Prostate gland (tissue), 2 donors: ENCODE data around the gene SLC6A7. TPM values are rescaled to one million over a fixed set of nuclear protein-coding genes. Genes with fewer than 3 reads are reported as not detected.

Experiments
- DNase-seq: peaks from one replicate; pipeline ENCODE4 v3.0.0-alpha.2; 2019; ENCODE audit warnings: low spot score
- H3K27ac ChIP-seq, 2 donors: fragments of 200-600 bp; sonication (generic); 2 replicates each; pipeline ENCODE4 v1.5.1; 2017 to 2019
- H3K27me3 ChIP-seq: fragments of 200-600 bp; sonication (generic); replicated peaks from 2 replicates; pipeline ENCODE4 v1.5.1; 2019; ENCODE audit not compliant: insufficient read depth
- H3K36me3 ChIP-seq, 2 donors: fragments of 200-600 bp; sonication (generic); 1 replicate in 1 of 2; 2 replicates in 1 of 2; pipeline versions ENCODE4 v1.5.1 to v1.8.1; 2017 to 2019
- H3K4me1 ChIP-seq: fragments of 200-600 bp; sonication (generic); replicated peaks from 2 replicates; pipeline ENCODE4 v1.5.1; 2019
- H3K4me3 ChIP-seq, 2 donors: fragments of 200-600 bp; sonication (generic); 2 replicates each; pipeline ENCODE4 v1.5.1; 2017 to 2019
- H3K9me3 ChIP-seq: fragments of 200-600 bp; sonication (generic); 2 replicates; pipeline ENCODE4 v1.5.1; 2017
- POLR2A ChIP-seq: fragments of 450-650 bp; IDR thresholded peaks from one replicate; pipeline ENCODE4 v1.6.1; 2016; ENCODE audit warnings: antibody characterized with exemption, mild to moderate bottlenecking
- POLR2AphosphoS5 ChIP-seq: sonication (generic); formaldehyde crosslinking; IDR thresholded peaks from one replicate; pipeline ENCODE4 v1.6.1; 2017; ENCODE audit warnings: antibody characterized with exemption
- WGBS: methylation state at CpG from one replicate; pipeline ENCODE4 v1.1.5; 2018; 5-methylcytosine and 5-hydroxymethylcytosine counted together
- intact Hi-C: fragments of 100-400 bp; cut with DNase I; formaldehyde crosslinking; loops from one replicate; pipeline ENCODE4 v1.14.2; 2022
- total RNA-seq, 2 donors: library from RNA; depleted of rRNA; stranded (reverse); fragments of >200 nt; gene quantifications; one replicate each; pipeline ENCODE4 v1.1.0, GENCODE V29; 2016
- TF ChIP-seq, protein P1 (sequence below), 4 experiments: fragments of 200-600 bp in 2 of 4; fragments of 450-650 bp in 2 of 4; sonication (generic) in 2 of 4; IDR thresholded peaks; 1 replicate in 3 of 4; 2 replicates in 1 of 4; pipeline ENCODE4 v1.5.1; 2016 to 2019; ENCODE audit warnings: antibody characterized with exemption in 4 of 4, mild to moderate bottlenecking in 2 of 4, moderate library complexity in 2 of 4

SLC6A7 gene
- total RNA-seq, 2 donors from 2014 or later: not detected

DNA sequence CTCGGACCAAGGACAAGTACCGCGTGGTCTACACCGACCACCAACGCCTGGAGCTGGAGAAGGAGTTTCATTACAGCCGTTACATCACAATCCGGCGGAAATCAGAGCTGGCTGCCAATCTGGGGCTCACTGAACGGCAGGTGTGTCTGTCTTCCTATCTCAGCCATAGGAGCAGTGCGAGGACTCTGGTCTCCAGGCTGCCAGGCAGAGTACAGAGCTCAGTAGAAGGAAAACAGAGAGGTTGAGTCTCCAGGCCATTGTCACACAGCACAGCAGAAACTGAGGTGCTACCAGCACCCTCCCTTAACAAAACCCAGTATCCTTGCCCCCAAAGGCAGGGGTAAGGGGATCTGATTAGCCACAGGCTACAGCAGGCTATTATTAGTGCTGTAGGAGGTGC, 7.1 kb upstream of the SLC6A7 start:
- Histone ChIP-seq H3K27ac (no peak overlapping the region), H3K27me3 (no peaks in the 10 kb centered on the region), H3K9me3 (no peaks in the 10 kb centered on the region), H3K4me3 (no peak overlapping the region), H3K36me3 (no peaks in the 10 kb centered on the region), H3K4me1 (no peaks in the 10 kb centered on the region)
- TF ChIP-seq POLR2A (no peak), POLR2AphosphoS5 (no peak)
- TF ChIP-seq, protein P1, sequence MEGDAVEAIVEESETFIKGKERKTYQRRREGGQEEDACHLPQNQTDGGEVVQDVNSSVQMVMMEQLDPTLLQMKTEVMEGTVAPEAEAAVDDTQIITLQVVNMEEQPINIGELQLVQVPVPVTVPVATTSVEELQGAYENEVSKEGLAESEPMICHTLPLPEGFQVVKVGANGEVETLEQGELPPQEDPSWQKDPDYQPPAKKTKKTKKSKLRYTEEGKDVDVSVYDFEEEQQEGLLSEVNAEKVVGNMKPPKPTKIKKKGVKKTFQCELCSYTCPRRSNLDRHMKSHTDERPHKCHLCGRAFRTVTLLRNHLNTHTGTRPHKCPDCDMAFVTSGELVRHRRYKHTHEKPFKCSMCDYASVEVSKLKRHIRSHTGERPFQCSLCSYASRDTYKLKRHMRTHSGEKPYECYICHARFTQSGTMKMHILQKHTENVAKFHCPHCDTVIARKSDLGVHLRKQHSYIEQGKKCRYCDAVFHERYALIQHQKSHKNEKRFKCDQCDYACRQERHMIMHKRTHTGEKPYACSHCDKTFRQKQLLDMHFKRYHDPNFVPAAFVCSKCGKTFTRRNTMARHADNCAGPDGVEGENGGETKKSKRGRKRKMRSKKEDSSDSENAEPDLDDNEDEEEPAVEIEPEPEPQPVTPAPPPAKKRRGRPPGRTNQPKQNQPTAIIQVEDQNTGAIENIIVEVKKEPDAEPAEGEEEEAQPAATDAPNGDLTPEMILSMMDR (IDR thresholded peaks at IDR 0.05): no peak
- 93% methylated on average over 10 of the region's 10 CpGs for WGBS
- no peak for DNase-seq
- intact Hi-C loops: no loop called here

DNA sequence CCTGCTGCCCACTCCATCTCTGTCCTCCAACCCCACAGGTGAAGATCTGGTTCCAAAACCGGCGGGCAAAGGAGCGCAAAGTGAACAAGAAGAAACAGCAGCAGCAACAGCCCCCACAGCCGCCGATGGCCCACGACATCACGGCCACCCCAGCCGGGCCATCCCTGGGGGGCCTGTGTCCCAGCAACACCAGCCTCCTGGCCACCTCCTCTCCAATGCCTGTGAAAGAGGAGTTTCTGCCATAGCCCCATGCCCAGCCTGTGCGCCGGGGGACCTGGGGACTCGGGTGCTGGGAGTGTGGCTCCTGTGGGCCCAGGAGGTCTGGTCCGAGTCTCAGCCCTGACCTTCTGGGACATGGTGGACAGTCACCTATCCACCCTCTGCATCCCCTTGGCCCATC, 6.4 kb upstream of the SLC6A7 start:
- Histone ChIP-seq H3K4me3 (no peak overlapping the region), H3K27me3 (no peaks in the 10 kb centered on the region), H3K4me1 (no peaks in the 10 kb centered on the region), H3K36me3 (no peaks in the 10 kb centered on the region), H3K9me3 (no peaks in the 10 kb centered on the region), H3K27ac (no peak overlapping the region)
- intact Hi-C loops: no loop called here
- WGBS: 96% methylated on average over 12 of the region's 12 CpGs
- no peak for TF ChIP-seq POLR2AphosphoS5
- TF ChIP-seq, protein P1 (IDR thresholded peaks at IDR 0.05): no peak
- no peak for TF ChIP-seq POLR2A
- no peak for DNase-seq

DNA sequence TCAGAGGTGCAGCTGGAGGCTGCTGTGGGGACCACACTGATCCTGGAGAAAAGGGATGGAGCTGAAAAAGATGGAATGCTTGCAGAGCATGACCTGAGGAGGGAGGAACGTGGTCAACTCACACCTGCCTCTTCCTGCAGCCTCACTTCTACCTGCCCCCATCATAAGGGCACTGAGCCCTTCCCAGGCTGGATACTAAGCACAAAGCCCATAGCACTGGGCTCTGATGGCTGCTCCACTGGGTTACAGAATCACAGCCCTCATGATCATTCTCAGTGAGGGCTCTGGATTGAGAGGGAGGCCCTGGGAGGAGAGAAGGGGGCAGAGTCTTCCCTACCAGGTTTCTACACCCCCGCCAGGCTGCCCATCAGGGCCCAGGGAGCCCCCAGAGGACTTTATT, 5.9 kb upstream of the SLC6A7 start:
- Histone ChIP-seq H3K4me1 (no peaks in the 10 kb centered on the region), H3K9me3 (no peaks in the 10 kb centered on the region), H3K27me3 (no peaks in the 10 kb centered on the region), H3K36me3 (no peaks in the 10 kb centered on the region), H3K27ac (no peak overlapping the region), H3K4me3 (no peak overlapping the region)
- DNase-seq: no peak
- TF ChIP-seq POLR2AphosphoS5 (no peak), POLR2A (no peak)
- TF ChIP-seq, protein P1 (IDR thresholded peaks at IDR 0.05): no peak
- intact Hi-C loops: no loop called here
- 95% methylated on average over 2 of the region's 2 CpGs for WGBS

DNA sequence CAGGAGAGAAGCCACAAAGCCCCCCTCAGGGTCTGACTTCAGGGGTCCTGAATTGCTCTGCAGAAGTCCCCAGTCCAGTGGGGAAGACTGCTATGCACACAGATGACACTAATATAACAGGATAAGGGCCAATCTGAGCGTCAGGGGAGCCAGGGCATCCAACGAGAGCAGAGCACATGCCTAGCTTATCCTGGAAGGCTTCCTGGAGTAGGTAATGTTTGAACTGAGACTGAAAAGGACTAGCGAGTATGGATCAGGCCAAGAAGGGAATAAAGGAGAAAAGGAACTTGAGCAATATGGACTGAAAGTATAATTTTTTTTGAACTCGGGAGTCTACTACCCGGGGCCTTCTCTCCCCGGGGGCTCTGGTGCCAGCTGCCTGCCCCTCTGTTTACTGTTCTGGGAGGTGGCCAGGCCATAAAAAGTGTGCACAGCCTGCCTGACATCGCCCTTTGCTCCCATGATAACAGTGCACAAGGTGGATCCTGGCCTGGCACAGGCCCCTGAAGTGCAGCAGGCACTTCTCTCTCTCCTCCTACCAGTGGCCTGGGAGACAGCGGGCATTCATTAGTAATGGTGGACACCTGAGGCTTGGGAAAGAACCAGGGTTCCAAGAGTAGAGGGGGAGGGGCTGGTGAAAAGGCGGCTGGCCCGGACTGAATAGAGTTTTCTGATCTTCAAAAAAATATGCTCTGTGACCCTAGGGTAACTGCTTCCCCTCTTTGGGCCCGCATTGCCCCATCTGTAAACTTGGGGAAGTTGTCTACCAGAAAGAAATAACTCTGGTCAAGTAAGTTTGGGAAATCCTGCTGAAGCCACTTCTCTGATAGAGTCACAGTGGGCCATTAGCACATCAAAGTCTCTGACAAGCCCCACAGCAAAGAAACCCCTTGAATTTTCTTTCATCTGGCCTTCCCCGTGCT, 4.6 kb upstream of the SLC6A7 start:
- 74% methylated on average over 12 of the region's 12 CpGs for WGBS
- TF ChIP-seq, protein P1 (IDR thresholded peaks at IDR 0.05): no peak
- TF ChIP-seq POLR2AphosphoS5: no peak
- no peak for TF ChIP-seq POLR2A
- intact Hi-C loops: no loop called here
- Histone ChIP-seq H3K27ac (no peak overlapping the region), H3K27me3 (peaks cover 5% of the 10 kb centered on the region), H3K9me3 (no peaks in the 10 kb centered on the region), H3K36me3 (no peaks in the 10 kb centered on the region), H3K4me1 (no peaks in the 10 kb centered on the region), H3K4me3 (no peak overlapping the region)
- no peak for DNase-seq

DNA sequence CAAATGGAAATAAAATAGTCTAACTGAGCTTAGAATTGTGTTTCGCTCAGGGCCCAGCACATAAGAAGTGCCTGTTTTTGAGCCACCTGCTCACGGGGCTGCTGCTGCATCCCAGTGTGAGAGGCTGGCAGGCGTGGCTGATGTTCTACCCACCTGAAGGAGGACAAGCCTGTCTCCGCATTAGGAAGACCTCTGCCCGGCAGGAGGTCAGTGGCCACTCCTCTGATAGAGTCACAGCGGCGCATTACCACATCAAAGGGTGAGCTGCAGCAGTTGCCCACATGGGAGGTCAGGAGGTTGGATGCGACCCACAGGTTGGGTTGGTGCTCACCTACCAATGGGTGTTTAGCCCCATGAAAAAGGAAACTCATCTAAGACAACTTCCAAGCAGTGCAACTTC, 3.7 kb upstream of the SLC6A7 start:
- H3K27ac ChIP-seq: no peak overlapping the region
- 96% methylated on average over 8 of the region's 8 CpGs for WGBS
- TF ChIP-seq, protein P1 (IDR thresholded peaks at IDR 0.05): no peak
- no peak for TF ChIP-seq POLR2AphosphoS5
- TF ChIP-seq POLR2A: no peak
- no peaks in the 10 kb centered on the region for H3K4me1 ChIP-seq
- intact Hi-C loops: no loop called here
- DNase-seq: no peak
- no peaks in the 10 kb centered on the region for H3K36me3 ChIP-seq
- H3K27me3 ChIP-seq: peaks cover 5% of the 10 kb centered on the region
- no peak overlapping the region for H3K4me3 ChIP-seq
- no peaks in the 10 kb centered on the region for H3K9me3 ChIP-seq
